GM10847 (cell line): ENCODE data around the gene TRIP10.

Experiments used
- POLR2A ChIP-seq: IDR thresholded peaks from 2 replicates; pipeline ENCODE4 v1.6.1; 2011; ENCODE audit not compliant: insufficient read length; ENCODE audit errors: extremely low read depth

TRIP10 gene

GRCh38 chr19:6708346-6708745 is 31.1 kb upstream of the TRIP10 start:
- TF ChIP-seq POLR2A: no peak

GRCh38 chr19:6709549-6709948 is 29.9 kb upstream of the TRIP10 start:
- no peak for TF ChIP-seq POLR2A

DNA sequence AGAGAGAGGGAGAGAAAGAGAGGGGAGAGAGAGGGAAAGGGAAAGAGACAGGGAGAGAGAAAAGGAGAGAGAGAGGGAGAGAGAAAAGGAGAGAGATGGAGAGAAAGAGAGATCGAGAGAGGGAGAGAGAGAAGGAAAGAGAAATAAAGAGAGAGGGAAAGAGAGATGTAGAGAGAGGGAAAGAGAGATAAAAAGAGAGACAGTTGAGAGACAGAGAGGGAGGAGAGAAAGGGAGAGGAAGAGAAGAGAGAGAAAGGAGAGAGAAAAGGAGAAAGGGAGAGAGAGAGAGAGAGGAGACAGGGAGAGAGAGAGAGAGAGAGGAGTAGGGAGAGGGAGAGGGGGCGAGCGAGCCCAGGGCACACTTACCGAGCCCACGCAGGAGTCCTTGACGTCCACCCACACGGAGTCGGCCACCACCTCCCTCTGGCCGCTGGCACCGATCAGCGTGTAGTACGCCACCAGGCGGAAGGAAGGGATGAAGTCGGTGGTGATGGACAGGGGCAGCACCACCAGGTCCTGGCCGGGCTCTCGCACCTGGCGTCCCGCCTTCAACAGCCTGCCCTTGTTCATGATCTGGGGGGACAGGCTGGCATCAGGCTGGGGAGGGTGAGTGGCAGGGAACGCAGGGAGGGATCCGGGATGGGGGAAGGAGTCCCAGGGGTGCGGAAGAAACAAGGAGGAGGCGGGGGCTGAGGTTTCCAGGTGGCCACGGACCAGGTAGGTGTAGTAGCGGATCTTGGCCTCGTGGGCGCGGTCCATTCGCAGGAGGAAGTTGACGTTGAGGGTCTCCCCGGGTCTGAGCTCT is 29.0 kb upstream of the TRIP10 start:
- TF ChIP-seq POLR2A: no peak

DNA sequence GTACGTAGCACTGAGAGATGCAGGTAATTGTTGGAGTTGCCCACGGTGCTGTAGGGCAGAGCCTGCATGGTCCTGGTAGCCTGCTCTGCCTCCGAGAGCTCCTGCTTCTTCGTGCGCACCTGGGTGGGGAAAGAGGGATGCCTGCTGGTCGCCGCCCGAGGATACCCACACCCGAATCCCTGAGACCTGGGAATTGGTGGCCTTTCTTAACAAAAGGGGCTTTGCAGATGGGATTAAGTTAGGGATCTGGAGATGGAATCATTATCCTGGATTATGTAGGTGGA is 28.5 kb upstream of the TRIP10 start:
- no peak for TF ChIP-seq POLR2A

DNA sequence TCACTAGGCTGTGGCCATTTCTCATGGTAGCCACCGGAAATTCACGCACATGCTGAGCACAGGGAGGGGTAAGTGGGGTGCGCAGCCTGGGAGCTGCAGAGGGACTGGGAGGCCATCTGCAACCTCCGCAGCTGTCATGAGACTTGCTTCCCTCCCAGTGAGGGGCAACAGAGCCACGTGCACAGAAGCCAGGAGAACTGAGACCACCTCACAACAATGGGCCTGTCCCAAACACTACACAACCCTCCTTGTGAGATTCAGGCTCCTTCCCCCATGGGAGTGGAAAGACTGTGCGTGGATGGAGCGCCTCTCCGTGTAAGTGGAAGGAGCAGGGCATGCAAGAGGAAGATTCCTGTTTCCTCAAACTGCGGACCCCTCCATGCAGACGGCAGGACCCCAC is 27.9 kb upstream of the TRIP10 start:
- no peak for TF ChIP-seq POLR2A

GRCh38 chr19:6712231-6712630 is 27.2 kb upstream of the TRIP10 start:
- no peak for TF ChIP-seq POLR2A

DNA sequence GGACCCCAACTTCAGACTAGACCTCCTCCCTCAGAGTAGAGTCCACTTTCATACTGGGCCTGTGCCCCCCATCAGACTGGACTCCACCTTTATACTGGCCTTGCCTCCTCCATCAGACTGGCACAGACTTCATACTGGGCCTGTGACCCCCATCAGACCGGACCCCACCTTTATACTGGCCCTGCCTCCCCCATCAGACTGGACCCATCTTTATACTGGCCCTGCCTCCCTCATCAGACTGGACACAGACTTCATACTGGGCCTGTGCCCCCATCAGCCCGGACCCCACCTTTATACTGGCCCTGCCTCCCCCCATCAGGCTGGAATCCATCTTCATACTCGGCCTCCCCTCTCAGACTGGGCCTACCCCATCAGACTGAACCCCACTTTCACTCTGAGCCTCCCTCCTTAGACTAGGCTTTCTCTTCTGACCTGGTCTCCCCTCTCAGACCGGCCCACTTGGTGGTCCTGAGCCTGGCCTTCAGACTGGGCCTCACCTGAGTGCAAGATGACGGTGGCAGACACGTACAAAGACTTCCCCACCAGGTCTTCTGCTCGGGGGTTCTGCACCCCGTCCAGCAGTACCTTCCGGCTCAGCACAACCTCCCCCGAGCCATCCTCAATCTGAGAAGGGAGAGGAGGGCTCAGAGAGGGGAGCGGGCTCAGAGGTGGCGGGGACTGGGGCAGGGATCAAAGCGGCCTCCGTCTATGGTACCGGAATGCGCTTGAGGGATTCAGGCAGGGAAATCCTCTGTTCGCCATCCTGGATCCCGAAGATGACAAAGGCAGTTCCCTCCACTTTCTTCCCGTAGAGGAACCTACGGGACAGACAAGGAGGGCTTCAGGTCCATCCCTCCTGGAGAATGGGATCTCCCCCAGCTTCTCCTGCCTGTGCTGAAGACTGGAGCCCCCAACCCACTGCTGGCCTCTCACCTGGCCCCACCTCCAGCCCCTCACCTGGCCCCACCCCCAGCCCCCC is 26.5 kb upstream of the TRIP10 start:
- no peak for TF ChIP-seq POLR2A

DNA sequence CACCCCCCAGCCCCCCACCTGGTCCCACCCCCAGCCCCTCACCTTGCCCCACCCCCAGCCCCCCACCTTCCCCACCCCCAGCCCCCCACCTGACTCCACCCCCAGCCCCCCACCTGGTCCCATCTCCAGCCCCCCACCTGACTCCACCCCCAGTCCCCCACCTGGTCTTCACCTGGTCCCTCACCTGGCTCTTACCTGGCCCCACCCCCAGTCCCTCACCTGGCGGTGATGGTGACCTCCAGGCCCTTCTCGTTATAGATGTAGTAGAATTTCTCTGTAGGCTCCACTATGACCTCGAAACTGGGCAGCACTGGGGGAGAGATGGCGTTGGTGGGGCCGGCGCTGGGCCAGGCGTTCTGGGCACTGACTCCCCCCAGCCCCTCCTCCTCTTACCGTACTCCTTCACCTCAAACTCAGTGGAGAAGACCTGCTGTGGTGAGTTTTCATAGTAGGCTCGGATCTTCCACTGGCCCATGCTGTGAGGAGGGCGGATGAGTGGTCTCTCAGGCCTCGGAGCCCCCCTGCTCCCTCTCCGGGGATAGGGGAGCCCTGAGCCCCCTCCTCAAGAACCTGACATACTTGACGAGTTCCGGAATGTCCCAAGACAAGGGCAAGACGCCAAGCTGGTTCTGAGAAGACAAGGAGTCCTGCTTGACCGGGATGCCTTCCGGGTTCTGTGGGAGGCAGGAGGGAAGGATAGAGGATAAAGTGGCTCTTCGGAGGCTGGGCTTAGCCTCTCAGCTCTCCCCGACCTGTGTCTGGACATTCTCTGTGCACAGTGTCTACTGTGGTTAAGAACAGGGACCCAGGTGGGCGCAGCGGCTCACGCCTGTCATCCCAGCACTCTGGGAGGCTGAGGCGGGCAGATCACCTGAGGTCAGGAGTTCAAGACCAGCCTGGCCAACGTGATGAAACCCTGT is 25.4 kb upstream of the TRIP10 start:
- no peak for TF ChIP-seq POLR2A

GRCh38 chr19:6714749-6715555 is 24.5 kb upstream of the TRIP10 start:
- no peak for TF ChIP-seq POLR2A

GRCh38 chr19:6716610-6716970 is 22.9 kb upstream of the TRIP10 start:
- no peak for TF ChIP-seq POLR2A

DNA sequence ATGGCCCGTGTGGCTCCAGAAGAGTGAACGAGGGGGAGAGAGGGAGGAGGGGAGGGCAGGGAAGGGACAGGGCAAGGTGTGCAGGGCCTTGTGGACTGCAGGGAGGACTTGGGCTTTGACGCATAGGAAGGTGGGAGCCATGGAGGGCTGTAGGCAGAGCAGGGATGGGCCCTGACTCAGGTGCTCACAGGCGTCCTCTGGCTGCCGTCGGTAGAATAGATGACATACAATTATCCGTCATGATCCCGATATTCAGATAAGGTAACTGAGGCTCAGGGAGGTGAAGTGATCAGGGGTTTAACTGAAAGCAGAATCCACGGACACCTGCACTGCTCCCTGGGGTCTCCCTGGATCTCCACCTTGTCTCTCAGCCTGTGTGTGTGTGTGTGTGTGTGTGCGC is 22.4 kb upstream of the TRIP10 start:
- no peak for TF ChIP-seq POLR2A

DNA sequence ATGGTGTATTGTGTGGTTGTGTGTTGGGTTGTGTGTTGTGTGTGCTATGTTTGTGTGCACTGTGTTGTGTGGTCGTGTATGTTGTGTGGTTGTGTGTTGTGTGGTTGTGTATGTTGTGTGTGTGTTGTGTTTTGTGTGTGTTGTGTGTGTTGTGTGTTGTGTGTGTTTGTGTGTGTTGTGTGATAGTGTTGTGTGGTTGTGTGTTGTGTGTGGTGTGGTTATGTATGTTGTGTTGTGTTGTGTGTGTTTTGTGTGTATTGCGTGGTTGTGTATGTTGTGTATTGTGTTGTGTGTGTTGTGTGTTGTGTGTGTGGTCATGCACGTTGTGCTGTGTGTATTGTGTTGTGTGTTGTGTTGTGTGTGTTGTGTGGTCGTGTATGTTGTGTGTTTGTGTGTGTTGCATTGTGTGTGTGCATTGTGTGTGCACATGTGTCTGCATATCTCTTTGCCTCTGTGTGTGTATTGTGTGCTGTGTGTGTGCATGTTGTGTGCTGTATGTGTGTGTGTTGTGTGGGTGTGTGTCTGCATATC is 22.0 kb upstream of the TRIP10 start:
- TF ChIP-seq POLR2A: no peak

GRCh38 chr19:6718111-6718740 is 21.3 kb upstream of the TRIP10 start:
- TF ChIP-seq POLR2A: no peak
